Measurements from ENCODE around the gene TCF7. TPM values are rescaled to one million over a fixed set of nuclear protein-coding genes. Genes with fewer than 3 reads are reported as not detected.
"Not testable (repeated sequence)": the region's sequence is repeated elsewhere in the genome, so short reads cannot be mapped to it uniquely, and the experiment has no call there.

TCF7 gene
- total RNA-seq, 1 experiment from 2014 or later = 0.40 TPM

GRCh38 chr5:134145041-134145757 is 30.7 kb downstream of the TCF7 start:
- DNase-seq (ENCODE audit: low read depth) = no peak

DNA sequence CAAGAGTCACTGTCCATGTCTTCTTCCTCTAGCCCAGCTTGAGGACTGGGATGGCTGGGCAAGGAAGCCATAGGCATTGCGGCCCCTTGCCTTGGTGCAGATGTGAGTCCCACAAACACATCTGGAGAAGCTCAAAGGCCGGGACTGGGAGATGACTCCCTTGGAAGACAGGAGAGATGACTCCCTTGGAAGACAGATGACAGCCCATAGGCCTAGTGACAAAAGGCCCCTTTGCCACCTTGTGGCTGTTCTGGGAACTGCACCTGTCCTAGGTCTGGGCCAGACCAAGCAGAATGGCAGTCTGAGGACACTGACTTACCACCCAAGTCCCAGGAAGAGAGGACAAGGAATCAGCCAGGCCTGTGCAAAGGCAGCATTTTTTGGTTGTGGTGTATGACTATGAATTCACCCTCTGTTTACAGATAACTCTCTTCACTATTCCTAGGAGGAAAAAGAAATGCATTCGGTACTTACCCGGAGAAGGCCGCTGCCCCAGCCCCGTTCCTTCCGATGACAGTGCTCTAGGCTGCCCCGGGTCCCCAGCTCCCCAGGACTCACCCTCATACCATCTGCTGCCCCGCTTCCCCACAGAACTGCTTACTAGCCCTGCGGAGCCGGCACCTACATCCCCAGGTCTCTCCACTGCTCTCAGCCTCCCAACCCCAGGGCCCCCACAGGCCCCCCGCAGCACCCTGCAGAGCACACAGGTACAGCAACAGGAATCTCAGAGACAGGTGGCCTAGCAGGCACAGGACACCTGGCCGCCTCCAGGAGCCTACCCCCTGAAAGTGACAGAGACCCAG is 31.5 kb downstream of the TCF7 start:
- peak; percentile 56 for DNase-seq (ENCODE audit: low read depth)

DNA sequence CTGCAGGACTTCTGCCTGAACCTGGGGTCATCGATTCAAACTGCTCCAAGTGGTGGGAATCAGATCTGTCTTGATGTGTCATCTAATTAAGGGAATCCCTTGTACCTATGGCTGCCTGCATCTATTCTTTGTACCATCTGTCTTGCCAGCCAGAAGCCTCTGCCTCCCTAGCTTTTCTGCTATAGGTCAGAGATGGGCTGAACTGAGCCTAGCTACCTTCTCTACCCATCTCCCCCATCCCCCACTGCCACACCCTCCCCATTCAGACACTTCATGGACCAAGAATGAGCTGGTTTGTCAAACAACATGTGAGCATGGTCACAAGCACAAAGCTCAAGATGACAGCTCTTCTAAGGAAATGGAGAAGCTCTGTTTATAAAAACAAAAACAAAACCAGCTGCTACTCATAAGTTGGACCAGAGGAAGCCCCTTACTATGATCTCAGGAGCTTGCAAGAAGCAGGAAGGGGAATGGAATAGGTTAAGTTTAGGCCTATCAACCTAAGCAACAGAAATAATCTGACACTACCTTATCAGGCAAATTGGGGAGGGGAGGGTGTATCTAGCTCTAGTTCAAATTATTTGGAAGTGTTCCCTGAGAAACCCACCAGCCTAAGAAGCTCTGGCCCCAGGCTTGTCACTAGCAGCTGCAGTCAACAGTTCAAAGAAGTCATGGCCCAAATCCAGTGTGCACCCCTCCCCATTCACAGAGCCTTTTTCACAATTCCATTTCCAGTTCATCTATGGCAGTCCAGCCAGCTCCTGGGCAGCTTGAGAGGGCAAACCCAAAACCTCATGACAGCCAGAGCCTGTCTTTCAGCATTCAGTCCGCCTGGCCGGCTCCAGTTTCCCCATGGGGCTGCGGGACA is 32.4 kb downstream of the TCF7 start:
- peak; percentile 15 for DNase-seq (ENCODE audit: low read depth)

DNA sequence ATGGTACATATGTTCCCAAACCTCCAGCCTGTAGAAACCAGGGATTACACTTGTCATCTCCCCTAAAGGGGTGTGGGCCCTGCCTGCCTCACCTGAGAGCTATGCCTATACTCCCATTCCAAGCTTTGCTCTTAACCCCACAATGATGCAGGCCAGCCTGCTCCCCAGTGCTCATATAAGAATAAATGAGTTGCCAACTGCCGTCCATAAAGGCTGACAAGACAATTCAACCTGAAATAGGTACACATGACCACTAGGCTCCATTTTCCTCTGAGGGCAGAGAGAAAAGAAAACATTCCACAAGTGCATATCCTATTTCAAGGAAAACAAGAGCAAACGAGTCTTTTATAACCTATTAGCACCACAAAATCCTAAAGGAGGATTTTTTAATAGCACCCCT is 33.8 kb downstream of the TCF7 start:
- no peak for DNase-seq (ENCODE audit: low read depth)

- no peak for DNase-seq (ENCODE audit: low read depth)
Observed at GRCh38 chr5:134148986-134149539, 34.6 kb downstream of the TCF7 start.

- DNase-seq (ENCODE audit: low read depth) = no peak
Observed at GRCh38 chr5:134149571-134150303, 35.3 kb downstream of the TCF7 start.

DNA sequence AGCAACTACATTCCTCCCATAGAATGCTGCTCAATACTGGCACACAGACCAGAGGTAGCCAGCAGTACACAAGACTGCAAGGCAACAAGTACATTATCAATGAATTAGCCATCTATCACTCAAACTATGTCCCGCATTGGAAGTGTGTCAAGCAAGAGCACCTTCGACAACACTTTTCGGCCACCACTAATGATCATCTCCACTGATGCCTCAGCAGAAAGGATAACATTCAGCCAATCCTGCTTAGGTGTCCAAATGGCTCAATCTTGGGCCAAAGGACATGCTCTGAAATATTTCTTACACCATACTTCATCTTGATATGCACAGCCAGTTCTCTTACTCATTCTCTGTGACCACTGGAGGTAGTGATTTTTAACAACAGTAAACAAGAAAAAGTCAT is 37.2 kb downstream of the TCF7 start:
- DNase-seq (ENCODE audit: low read depth) = no peak

GRCh38 chr5:134152173-134152832 is 37.8 kb downstream of the TCF7 start:
- not testable (repeated sequence) for DNase-seq (ENCODE audit: low read depth)

- no peak for DNase-seq (ENCODE audit: low read depth)
Observed at GRCh38 chr5:134153241-134153640, 38.8 kb downstream of the TCF7 start.

DNA sequence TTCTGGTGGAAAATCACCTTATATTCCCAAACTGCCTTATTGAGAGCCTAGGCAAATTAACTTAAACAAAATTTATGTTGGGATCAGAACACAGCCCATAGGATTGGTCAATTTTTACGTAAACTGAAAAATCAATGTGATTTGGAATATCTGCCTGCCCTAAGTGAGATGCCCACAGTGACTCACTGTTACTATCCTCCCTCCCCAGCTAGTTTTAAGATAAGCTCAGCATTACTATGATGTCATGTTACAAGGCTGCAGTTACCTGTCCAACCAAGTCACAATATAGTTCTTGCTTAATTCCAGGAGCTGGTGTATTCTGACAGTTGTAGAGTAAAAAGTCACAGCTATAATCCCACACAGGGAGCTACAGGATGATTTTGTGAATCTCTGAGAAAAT is 39.2 kb downstream of the TCF7 start:
- no peak for DNase-seq (ENCODE audit: low read depth)

DNA sequence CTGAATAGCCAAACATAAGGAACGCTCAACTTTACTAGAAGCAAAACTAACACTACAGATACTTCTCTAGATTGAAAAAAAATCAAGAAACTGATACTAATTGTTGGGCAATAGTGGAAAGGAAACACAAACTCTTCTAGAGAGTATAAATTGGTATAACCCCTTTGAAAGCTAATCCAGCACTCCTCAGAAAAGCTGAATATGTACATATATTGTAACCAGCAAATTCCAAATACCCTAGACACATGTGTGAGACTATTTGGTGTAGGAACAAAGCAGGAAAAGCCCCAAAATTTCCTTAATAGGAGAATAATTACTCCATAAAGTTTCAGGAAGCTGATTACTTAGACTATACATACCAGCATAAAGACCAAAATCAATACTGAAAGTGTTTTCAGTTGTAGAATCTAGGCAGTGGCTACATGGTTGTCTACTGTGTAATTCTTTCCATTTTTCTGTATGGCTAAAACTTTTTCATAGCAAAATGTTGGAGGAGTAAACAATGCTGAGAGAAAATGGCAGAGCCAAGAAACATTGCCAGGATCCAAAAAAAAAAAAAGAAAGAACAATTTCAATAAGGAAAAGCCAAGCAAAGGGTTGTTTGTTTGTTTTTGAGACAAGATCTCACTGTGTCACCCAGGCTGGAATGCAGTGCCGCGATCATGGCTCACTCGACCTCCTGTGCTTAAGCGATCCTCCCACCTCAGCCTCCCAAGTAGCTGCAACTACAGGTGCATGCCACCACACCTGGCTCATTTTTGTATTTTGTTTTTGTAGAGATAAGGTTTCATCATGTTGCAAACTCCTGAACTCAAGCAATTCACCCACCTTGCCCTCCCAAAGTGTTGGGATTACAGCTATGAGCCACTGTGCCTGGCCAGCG is 47.3 kb downstream of the TCF7 start:
- DNase-seq (ENCODE audit: low read depth) = no peak

- no peak for DNase-seq (ENCODE audit: low read depth)
Observed at GRCh38 chr5:134162592-134162991, 48.1 kb downstream of the TCF7 start.

DNA sequence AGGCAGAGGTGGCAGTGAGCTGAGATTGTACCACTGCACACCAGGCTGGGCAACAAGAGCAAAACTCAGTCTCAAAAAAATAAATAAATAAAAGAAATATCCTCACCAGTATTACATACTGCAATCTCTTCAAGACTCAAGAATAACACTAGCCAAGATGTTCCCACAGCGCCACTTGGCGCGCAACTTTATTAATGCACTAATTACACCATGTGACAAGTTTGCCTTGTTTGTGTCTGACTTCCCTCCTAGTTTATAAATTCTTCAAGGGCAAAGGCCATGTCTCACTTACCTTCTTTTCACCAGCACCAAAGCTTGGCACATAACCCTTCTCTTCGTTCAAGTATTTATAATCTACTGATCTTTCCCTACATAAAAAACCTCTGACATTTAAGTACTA is 57.5 kb downstream of the TCF7 start:
- DNase-seq (ENCODE audit: low read depth) = no peak

GRCh38 chr5:134174841-134175839 is 60.7 kb downstream of the TCF7 start:
- peak; percentile 73 for DNase-seq (ENCODE audit: low read depth)

GRCh38 chr5:134175921-134176510 is 61.5 kb downstream of the TCF7 start:
- peak; percentile 10 for DNase-seq (ENCODE audit: low read depth)

GRCh38 chr5:134176511-134177368 is 62.3 kb downstream of the TCF7 start, which contains the start of gene SKP1:
Gene SKP1 (minus strand): TSS chr5:134176950. CDS start chr5:134174022, 2,928 bp downstream.
- DNase-seq (ENCODE audit: low read depth) = peak; percentile 78
